GM21576 (cell line): ENCODE results near the gene MYOZ2.

Source experiments
- ATAC-seq: cut with Tn5 transposase; IDR thresholded peaks from one replicate; pipeline ENCODE4 v1.9.1; 2021; ENCODE audit warnings: mild to moderate bottlenecking, moderate library complexity; ENCODE audit not compliant: unreplicated experiment

MYOZ2 gene

DNA sequence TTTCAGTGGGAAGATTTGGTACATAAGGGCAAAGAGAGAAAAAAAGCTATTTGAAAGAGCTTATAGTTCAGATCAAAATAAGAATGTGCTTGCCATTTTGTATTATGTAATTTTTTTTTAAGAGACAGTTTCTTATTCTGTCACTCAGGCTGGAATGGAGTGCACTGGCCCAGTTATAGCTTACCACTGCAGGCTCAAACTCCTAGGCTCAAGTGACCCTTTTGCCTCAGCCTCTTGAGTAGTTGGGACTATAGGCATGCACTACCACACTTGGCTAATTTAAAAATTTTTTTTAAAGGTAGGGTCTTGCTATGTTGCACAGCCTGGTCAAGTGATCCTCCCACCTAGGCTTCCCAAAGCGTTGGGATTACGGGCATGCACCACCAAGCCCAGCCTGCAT, 54.7 kb downstream of the MYOZ2 start:
- ATAC-seq: no peak

GRCh38 chr4:119191505-119191904, 55.9 kb downstream of the MYOZ2 start:
- ATAC-seq: no peak

DNA sequence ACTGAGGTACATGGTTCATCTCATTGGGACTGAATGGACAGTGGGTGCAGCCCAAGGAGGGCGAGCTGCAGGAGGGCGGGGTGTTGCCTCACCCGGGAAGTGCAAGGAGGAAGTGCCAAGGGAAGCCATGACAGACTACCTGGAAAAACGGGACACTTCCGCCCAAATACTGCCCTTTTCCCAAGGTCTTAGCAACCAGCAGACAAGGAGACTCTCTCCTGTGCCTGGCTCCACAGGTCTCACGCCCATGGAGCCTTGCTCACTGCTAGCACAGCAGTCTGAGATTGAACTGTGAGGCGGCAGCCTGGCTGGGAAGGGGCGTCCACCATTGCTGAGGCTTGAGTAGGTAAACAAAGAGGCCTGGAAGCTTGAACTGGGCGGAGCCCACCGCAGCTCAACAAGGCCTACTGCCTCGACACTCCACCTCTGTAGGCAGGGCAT, 62.2 kb downstream of the MYOZ2 start:
- ATAC-seq: no peak

GRCh38 chr4:119204916-119205315, 69.3 kb downstream of the MYOZ2 start:
- no peak for ATAC-seq

DNA sequence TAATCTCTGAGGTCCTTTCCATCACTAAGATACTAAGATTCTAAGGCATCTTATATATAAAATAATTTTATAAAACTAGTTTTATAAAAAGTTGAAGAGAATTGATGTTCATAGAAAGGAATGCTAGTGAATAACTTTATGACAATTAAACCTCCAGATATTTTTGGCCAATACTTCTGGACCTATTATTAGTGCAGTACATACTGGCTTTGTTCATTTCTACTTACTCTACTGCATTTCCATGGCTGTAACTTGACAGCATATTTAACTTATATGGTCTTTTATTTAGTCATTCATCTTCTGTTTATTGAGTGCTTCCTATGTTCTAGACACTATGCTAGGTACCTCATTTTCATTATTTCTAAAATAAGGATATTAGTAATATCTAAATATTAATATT, 70.1 kb downstream of the MYOZ2 start:
- ATAC-seq: no peak

DNA sequence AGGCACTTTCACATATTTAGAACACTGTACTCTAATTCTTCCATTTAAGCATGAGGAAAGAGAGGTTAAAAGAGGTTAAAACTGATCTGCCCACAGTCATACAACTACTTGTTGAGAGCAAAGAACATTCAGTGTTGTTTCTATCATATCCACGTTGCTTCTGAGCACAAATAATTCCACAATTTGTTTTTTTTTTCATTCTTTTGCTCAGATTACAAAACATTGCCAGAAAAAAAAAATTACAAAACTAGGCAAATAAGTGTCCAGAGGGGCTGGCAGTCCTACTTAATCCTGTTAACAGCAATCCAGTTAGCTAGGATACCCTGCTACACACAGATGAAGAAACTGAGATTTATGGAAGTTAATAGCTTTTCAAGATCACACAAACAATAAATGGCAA, 70.5 kb downstream of the MYOZ2 start:
- ATAC-seq: no peak

- ATAC-seq: no peak
Measured at GRCh38 chr4:119207051-119207450, 71.4 kb downstream of the MYOZ2 start.

DNA sequence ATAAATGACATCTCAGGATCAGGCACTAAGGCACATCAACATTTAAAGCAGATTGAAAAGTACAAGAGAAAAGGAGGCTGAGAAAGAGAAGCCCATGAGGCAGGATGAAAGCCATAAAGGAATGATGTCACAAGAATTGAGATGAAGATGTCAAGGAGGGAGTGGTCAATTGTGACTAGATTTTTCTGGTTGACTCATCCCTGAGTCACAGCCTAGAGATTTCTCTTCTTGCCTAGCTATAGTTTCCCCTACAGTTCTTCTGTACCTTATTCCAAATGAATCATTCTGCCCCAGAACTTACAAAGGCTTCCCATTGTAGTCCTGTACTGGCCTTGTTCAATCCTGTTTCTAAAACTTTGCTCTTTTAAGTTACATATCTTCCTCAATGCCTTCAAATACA, 73.4 kb downstream of the MYOZ2 start:
- no peak for ATAC-seq

DNA sequence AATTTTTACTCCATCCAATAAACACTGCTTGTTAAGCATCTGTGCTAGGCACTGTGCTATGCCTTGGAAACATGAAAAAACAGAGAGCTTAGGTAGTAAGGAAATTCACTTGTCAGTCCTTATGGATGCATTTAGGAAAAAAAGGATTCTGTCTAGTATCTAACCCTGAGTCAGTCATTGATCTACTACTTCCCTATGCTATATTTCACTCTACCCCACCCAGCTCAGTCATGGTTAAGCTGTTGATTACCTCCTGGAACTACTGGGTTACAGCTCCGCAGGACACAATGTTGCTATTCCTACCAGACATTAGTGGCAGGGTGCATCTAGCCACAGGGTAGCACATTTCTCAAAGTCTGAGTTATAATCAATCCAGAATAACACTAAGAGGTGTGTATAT, 74.0 kb downstream of the MYOZ2 start:
- no peak for ATAC-seq

GRCh38 chr4:119210775-119211174, 75.1 kb downstream of the MYOZ2 start:
- no peak for ATAC-seq

- ATAC-seq: peak; percentile 9
Measured at GRCh38 chr4:119211867-119212233, 76.2 kb downstream of the MYOZ2 start.

GRCh38 chr4:119212234-119212963, 76.8 kb downstream of the MYOZ2 start, which contains the start of gene USP53:
TSS of gene USP53 (plus strand) at chr4:119212713. CDS start at chr4:119239760, 27,047 bp downstream.
- ATAC-seq: peak; percentile 92

GRCh38 chr4:119212964-119213606, 77.5 kb downstream of the MYOZ2 start:
- ATAC-seq: peak; percentile 59

DNA sequence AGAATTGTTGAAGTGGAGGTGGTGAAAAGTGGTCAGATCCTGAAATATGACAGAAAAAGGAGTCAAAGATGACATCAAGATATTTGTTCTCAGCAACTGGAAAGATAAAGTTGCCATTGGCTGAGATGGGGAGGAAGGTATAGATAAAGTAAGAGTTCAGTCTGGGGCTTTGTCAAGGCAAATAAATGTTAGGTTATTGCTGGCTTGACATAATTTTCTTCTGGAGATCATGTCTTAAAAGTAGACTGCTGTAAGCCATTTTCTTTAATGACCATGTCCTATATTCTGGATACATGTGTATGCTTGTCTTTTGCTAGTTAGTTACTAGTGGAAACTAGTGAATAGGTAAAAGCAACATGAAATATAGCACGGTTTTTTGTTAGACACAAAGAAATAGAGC, 82.5 kb downstream of the MYOZ2 start:
- ATAC-seq: no peak

GRCh38 chr4:119221412-119221811, 85.8 kb downstream of the MYOZ2 start:
- no peak for ATAC-seq

DNA sequence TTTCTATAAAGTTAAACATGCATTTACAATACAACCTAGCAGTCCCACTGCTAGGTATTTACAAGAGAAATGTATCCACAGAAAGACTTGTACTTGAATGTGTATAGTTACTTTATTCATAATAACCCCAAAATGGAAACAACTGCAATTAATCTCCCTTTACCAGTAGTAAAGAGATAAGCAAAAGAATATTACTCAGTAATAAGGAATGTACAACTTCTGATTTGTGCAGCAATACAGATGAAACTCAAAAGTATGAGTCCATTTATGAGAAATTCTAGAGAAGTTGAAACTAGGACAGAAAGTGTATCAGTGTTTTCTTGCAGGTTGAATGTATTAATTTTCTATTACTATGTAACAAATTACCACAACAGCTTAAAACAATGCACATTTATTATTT, 92.1 kb downstream of the MYOZ2 start:
- ATAC-seq: no peak

DNA sequence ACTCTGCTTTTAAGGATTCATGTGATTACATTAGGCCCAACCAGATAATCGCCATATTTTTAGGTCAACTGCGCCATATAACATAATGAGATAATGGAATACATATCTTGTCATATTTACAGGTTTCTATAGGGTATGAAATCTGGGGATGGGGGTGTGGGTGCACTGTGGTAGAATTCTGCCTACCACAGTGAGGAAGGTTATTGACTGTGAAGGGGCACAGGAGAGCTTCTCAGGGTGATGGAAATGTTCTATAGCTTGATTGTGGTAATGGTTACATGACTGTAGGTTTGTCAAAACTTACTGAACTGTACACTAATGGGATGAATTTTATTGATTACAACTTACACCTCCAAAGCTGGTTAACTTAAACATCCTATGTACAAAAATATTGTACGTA, 92.8 kb downstream of the MYOZ2 start:
- no peak for ATAC-seq

DNA sequence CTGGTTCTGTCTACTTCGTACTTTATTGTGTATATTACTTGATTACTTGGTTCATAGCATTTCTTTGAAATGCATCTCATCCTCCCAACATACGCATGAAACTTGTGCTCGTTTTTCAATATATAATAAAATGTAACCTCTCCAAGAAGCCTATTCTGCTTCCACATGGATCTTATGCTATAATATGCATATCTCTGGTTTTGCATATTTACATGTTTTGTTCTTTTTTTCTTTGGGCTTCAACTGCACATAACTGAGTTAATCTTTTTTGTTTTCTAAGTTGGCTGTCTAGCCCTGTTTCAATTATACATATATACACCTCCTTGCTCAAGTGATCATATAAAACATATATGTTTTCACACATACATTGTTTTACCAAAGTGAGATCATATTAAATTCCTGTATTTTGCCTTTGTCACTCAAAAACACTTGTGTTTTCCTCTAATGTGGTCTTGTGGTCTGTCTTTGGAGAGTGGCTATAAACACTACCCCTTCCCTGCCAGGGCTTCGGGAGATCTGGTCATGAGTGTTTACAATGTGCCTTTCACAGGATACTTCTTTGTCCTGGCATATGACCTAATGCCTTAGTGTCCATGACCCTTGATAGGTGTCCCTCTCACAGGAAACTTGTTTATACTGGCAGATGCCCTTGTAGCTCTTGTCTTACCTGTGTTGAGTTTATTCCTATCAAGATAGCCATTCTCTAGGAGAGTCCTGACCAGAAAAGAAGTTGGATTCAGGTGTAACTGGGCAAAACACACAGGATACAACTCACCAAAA, 94.5 kb downstream of the MYOZ2 start:
- ATAC-seq: no peak

DNA sequence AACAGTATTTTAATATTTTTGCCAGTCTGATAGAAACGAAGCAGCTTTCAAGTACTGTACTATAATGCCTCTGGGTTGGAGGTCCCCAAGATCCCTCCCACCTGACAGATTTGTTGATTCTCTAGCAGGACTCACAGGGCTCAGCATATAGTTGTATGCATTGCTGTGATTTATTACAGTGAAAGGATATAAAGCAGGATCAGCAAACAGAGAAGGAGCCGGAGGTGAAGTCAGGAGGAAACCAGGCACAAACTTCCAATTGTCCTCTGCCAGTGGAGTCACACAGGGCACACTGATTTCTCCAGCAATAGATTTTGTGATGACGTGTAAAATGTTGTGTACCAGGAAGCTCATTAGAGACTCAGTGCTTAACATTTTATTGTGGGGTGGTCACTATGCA, 95.9 kb downstream of the MYOZ2 start:
- ATAC-seq: no peak

DNA sequence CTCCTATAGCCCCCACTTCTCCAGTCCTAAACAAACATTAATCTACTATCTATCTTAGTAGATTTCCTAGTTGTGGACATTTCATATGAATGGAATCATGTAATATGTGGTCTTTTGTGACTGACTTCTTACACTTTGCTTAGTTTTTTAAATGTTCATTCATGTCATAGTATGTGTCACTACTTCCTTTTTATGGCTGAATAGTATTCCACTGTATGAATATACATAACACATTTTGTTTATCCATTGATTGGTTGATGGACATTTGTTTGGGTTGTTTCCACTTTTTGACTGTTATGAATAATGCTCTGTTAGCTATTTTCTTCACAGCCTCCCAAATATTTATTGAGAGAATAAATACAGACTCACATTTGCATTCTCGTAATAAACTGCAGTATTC, 96.7 kb downstream of the MYOZ2 start:
- no peak for ATAC-seq

- ATAC-seq: no peak
Measured at GRCh38 chr4:119233191-119233590, 97.6 kb downstream of the MYOZ2 start.

GRCh38 chr4:119233750-119234149, 98.1 kb downstream of the MYOZ2 start:
- no peak for ATAC-seq
